ENCODE data around the gene IL4R. TPM values are rescaled to one million over a fixed set of nuclear protein-coding genes. Genes with fewer than 3 reads are reported as not detected.
"Not testable (repeated sequence)": the region's sequence is repeated elsewhere in the genome, so short reads cannot be mapped to it uniquely, and the experiment has no call there.

The IL4R gene
- total and polyA plus RNA-seq, 7 donors = 16.9 to 177 (median 55.3) TPM

DNA sequence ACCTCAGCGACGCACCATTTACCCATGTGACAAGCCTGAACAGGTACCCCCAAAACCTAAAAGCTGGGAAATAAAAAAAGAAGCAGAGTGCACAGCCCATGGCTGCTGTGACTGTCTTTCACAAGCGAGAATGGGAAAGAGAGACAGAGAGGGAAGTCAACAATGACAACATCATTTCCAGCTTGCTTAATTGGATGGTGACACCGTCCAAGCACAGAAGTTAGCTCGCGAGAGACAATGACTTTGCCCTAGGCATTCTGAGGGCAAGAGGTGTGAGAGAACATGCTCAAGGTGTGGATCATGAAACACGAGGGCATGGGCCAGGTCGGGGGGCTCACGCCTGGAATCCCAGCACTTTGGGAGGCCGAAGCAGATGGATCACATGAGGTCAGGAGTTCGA lies 25.9 kb upstream of the IL4R start:
- 91% methylated on average over 11 of the region's 11 CpGs for WGBS, 2 donors
- Histone ChIP-seq H3K27ac (no peak overlapping the region), H3K36me3 (no peaks in the 10 kb centered on the region), H3K9me3 (no peaks in the 10 kb centered on the region), H3K4me1 (no peaks in the 10 kb centered on the region), H3K4me3 (no peak overlapping the region), H3K27me3 (no peaks in the 10 kb centered on the region)
- intact Hi-C loops (cut with DNase I) = no loop called here
- TF ChIP-seq, protein P1, sequence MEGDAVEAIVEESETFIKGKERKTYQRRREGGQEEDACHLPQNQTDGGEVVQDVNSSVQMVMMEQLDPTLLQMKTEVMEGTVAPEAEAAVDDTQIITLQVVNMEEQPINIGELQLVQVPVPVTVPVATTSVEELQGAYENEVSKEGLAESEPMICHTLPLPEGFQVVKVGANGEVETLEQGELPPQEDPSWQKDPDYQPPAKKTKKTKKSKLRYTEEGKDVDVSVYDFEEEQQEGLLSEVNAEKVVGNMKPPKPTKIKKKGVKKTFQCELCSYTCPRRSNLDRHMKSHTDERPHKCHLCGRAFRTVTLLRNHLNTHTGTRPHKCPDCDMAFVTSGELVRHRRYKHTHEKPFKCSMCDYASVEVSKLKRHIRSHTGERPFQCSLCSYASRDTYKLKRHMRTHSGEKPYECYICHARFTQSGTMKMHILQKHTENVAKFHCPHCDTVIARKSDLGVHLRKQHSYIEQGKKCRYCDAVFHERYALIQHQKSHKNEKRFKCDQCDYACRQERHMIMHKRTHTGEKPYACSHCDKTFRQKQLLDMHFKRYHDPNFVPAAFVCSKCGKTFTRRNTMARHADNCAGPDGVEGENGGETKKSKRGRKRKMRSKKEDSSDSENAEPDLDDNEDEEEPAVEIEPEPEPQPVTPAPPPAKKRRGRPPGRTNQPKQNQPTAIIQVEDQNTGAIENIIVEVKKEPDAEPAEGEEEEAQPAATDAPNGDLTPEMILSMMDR (IDR thresholded peaks at IDR 0.05) = no peak
- TF ChIP-seq POLR2A (IDR thresholded peaks at IDR 0.05) (no peak), POLR2AphosphoS5 (IDR thresholded peaks at IDR 0.05) (no peak), EP300 (IDR thresholded peaks at IDR 0.05) (no peak)
- DNase-seq = no peak

- intact Hi-C loops (cut with DNase I); H3K4me1 ChIP-seq; DNase-seq; H3K4me3 ChIP-seq; H3K27ac ChIP-seq; H3K36me3 ChIP-seq; H3K27me3 ChIP-seq; H3K9me3 ChIP-seq: not testable (repeated sequence)
- 90 to 96% methylated on average over 6 of the region's 6 CpGs for WGBS, 2 donors
These were observed 25.5 kb upstream of the IL4R start for GRCh38 chr16:27288313-27288712.

DNA sequence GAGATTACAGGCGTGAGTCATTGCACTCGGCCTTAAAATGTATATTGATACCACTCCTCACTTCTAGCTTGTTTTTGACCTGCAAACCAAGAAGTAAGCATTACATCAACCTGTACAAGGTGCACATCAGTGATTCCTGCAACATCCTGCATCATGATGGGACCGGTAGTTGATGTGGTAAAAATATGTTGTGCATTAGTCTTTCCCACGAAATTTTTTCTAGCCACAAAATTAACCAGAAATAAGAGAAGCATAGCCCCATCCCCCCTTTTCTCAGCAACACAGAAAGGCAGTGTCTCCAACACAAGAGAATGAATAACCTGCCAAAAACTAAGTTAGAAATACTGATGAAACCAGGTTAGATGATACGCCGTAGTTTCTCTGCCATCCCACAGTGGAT lies 24.1 kb upstream of the IL4R start:
- Histone ChIP-seq H3K36me3 (no peaks in the 10 kb centered on the region), H3K27ac (no peak overlapping the region), H3K4me1 (no peaks in the 10 kb centered on the region), H3K9me3 (no peaks in the 10 kb centered on the region), H3K27me3 (no peaks in the 10 kb centered on the region), H3K4me3 (no peak overlapping the region)
- intact Hi-C loops (cut with DNase I) = no loop called here
- TF ChIP-seq, protein P1 (IDR thresholded peaks at IDR 0.05) = no peak
- TF ChIP-seq POLR2A (IDR thresholded peaks at IDR 0.05) (no peak), POLR2AphosphoS5 (IDR thresholded peaks at IDR 0.05) (no peak), EP300 (IDR thresholded peaks at IDR 0.05) (no peak)
- 76 to 79% methylated on average over 6 of the region's 6 CpGs for WGBS, 2 donors
- no peak for DNase-seq

DNA sequence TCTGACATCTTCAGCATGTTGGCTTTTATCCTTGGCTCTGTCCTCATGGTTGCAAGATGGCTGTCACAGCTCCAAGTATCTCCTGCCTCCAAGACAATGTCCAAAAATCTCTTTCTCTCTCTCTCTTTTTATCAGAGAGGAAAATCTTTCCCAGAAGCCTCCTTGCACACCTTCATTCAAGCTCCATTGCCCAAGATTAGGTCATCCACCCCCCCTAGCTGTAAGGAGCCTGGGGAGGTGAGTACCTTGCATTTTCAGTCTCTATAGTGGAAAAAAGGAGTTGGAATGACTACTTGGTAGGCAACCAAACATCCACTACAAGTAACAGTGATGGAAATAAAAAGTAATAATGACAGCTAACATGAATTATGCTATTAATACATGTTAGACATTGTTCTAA lies 23.2 kb upstream of the IL4R start:
- Histone ChIP-seq H3K4me1 (no peaks in the 10 kb centered on the region), H3K9me3 (no peaks in the 10 kb centered on the region), H3K4me3 (no peak overlapping the region), H3K27ac (peak overlapping the region in 1 of 4 donors; percentile 46), H3K36me3 (no peaks in the 10 kb centered on the region), H3K27me3 (no peaks in the 10 kb centered on the region)
- intact Hi-C loops (cut with DNase I) = no loop called here
- TF ChIP-seq, protein P1 (IDR thresholded peaks at IDR 0.05) = no peak
- TF ChIP-seq EP300 (IDR thresholded peaks at IDR 0.05) (no peak), POLR2A (IDR thresholded peaks at IDR 0.05) (no peak), POLR2AphosphoS5 (IDR thresholded peaks at IDR 0.05) (no peak)
- DNase-seq = no peak

DNA sequence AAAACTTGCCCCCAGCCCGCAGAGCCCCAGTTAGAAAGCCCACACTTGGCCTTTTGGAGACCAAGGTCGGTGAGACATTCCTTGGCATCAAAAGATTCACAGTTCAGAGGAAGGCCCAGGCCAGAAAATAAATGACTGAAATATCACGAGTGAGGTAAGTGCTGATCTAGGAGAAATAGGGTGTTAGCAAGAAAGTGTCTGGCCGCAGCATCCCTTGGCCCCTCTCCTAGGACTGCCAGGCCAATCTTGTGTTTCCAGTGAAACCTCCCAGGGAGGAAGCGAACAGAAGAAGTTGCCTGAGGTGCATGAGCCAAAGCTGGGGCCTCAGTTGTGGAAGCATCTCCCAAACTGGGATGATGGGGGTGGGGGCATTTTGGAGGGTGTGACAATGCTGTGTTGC lies 22.7 kb upstream of the IL4R start:
- Histone ChIP-seq H3K4me1 (no peaks in the 10 kb centered on the region), H3K27me3 (no peaks in the 10 kb centered on the region), H3K27ac (peak overlapping the region in 1 of 4 donors; percentile 46), H3K9me3 (no peaks in the 10 kb centered on the region), H3K36me3 (no peaks in the 10 kb centered on the region), H3K4me3 (no peak overlapping the region)
- TF ChIP-seq POLR2AphosphoS5 (IDR thresholded peaks at IDR 0.05) = no peak
- TF ChIP-seq EP300 (IDR thresholded peaks at IDR 0.05) = no peak
- TF ChIP-seq POLR2A (IDR thresholded peaks at IDR 0.05) = no peak
- TF ChIP-seq, protein P1 (IDR thresholded peaks at IDR 0.05) = no peak
- intact Hi-C loops (cut with DNase I) = no loop called here
- no peak for DNase-seq
- WGBS, 2 donors = 86 to 88% methylated on average over 5 of the region's 5 CpGs
